Gastroesophageal sphincter (tissue), 3 donors: ENCODE measurements around the gene YEATS2.

Experiments
- EP300 ChIP-seq: sonication (generic); formaldehyde crosslinking; IDR thresholded peaks from one replicate; pipeline ENCODE4 v1.6.1; 2017; ENCODE audit warnings: antibody characterized with exemption, mild to moderate bottlenecking
- POLR2A ChIP-seq, 2 donors: fragments of 450-650 bp; IDR thresholded peaks; one replicate each; pipeline ENCODE4 v1.6.1; 2017; ENCODE audit warnings: antibody characterized with exemption in 2 of 2, mild to moderate bottlenecking in 2 of 2, moderate library complexity in 1 of 2
- TF ChIP-seq, protein P1 (sequence below), 4 experiments: fragments of 200-600 bp in 2 of 4; fragments of 450-650 bp in 2 of 4; sonication (generic) in 1 of 4; IDR thresholded peaks; one replicate each; pipeline ENCODE4 v1.5.1; 2017 to 2019; ENCODE audit warnings: antibody characterized with exemption in 4 of 4, mild to moderate bottlenecking in 2 of 4, moderate library complexity in 2 of 4

DNA sequence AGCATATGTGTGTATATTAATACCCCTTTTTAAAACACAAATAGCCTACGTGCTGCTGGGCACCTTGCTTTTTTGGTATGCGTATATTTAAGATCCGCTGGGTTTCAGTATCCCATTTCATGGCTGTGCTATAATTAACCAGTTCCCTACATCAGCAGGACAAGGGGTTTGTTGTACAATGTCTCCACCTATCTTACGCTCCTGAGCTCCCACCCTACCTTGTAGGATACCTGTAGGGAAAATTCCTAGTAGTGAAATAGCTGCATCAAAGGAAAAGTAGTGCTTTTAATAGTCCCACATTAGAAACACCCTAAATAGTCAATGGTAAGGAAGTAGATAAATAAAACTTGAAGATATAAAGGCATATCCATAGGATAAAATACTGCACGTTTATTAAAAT is 126.4 kb downstream of the YEATS2 start:
- TF ChIP-seq, protein P1, sequence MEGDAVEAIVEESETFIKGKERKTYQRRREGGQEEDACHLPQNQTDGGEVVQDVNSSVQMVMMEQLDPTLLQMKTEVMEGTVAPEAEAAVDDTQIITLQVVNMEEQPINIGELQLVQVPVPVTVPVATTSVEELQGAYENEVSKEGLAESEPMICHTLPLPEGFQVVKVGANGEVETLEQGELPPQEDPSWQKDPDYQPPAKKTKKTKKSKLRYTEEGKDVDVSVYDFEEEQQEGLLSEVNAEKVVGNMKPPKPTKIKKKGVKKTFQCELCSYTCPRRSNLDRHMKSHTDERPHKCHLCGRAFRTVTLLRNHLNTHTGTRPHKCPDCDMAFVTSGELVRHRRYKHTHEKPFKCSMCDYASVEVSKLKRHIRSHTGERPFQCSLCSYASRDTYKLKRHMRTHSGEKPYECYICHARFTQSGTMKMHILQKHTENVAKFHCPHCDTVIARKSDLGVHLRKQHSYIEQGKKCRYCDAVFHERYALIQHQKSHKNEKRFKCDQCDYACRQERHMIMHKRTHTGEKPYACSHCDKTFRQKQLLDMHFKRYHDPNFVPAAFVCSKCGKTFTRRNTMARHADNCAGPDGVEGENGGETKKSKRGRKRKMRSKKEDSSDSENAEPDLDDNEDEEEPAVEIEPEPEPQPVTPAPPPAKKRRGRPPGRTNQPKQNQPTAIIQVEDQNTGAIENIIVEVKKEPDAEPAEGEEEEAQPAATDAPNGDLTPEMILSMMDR (IDR thresholded peaks at IDR 0.05): no peak
- TF ChIP-seq EP300: no peak
- no peak for TF ChIP-seq POLR2A (IDR thresholded peaks at IDR 0.05)
